ENCODE results near the gene PPP1CA. TPM values are rescaled to one million over a fixed set of nuclear protein-coding genes. Genes with fewer than 3 reads are reported as not detected.

The PPP1CA gene
- 217 TPM in 2 replicates for total RNA-seq

GRCh38 chr11:67401495-67402191 is at the start of gene PPP1CA:
Gene PPP1CA (minus strand): TSS chr11:67401858. CDS start chr11:67401782, 76 bp downstream.
- peak; percentile 89 to 94 for DNase-seq (ENCODE audit: low read depth in 2 of 2)

GRCh38 chr11:67450796-67451657 is 49.4 kb upstream of the PPP1CA start:
- no peak for DNase-seq (ENCODE audit: low read depth in 2 of 2)

GRCh38 chr11:67449116-67449844 is 47.6 kb upstream of the PPP1CA start:
- no peak for DNase-seq (ENCODE audit: low read depth in 2 of 2)

GRCh38 chr11:67448220-67448609 is 46.6 kb upstream of the PPP1CA start:
- no peak for DNase-seq (ENCODE audit: low read depth in 2 of 2)

GRCh38 chr11:67445515-67445914 is 43.9 kb upstream of the PPP1CA start:
- DNase-seq (ENCODE audit: low read depth in 2 of 2): no peak

- peak in 1 of 2 donors; percentile 36 for DNase-seq (ENCODE audit: low read depth in 2 of 2)
Observed at GRCh38 chr11:67442504-67443404, 41.1 kb upstream of the PPP1CA start.

GRCh38 chr11:67441731-67442351 is 40.2 kb upstream of the PPP1CA start:
- DNase-seq (ENCODE audit: low read depth in 2 of 2): no peak

- DNase-seq (ENCODE audit: low read depth in 2 of 2): no peak
Observed at GRCh38 chr11:67441098-67441563, 39.5 kb upstream of the PPP1CA start.

GRCh38 chr11:67440229-67441097 is 38.8 kb upstream of the PPP1CA start:
- no peak for DNase-seq (ENCODE audit: low read depth in 2 of 2)

- DNase-seq (ENCODE audit: low read depth in 2 of 2): peak; percentile 34
Observed at GRCh38 chr11:67439321-67440228, 37.9 kb upstream of the PPP1CA start.

- no peak for DNase-seq (ENCODE audit: low read depth in 2 of 2)
Observed at GRCh38 chr11:67438158-67438902, 36.7 kb upstream of the PPP1CA start.

- no peak for DNase-seq (ENCODE audit: low read depth in 2 of 2)
Observed at GRCh38 chr11:67437809-67438157, 36.1 kb upstream of the PPP1CA start.

GRCh38 chr11:67437082-67437808 is 35.6 kb upstream of the PPP1CA start, which contains the start of gene PTPRCAP:
Gene PTPRCAP (minus strand): TSS chr11:67437682. CDS start chr11:67437619, 63 bp downstream.
- no peak for DNase-seq (ENCODE audit: low read depth in 2 of 2)

GRCh38 chr11:67436459-67437081 is 34.9 kb upstream of the PPP1CA start:
- DNase-seq (ENCODE audit: low read depth in 2 of 2): no peak

- no peak for DNase-seq (ENCODE audit: low read depth in 2 of 2)
Observed at GRCh38 chr11:67435727-67436458, 34.2 kb upstream of the PPP1CA start.
